ENCODE data around the gene MARK4. TPM values are rescaled to one million over a fixed set of nuclear protein-coding genes. Genes with fewer than 3 reads are reported as not detected.

MARK4 gene
- total RNA-seq, 3 donors from 2014 or later: 11.0 to 20.0 (median 19.2) TPM

- DNase-seq (ENCODE audit: low spot score in 2 of 2): no peak
- H3K27ac ChIP-seq: no peak overlapping the region
- peaks cover 6% of the 10 kb centered on the region for H3K36me3 ChIP-seq
- H3K4me3 ChIP-seq: no peak overlapping the region
- H3K27me3 ChIP-seq: no peaks in the 10 kb centered on the region
- TF ChIP-seq POLR2AphosphoS5 (IDR thresholded peaks at IDR 0.05) (no peak), CTCF (IDR thresholded peaks at IDR 0.05) (no peak), POLR2A (IDR thresholded peaks at IDR 0.05) (no peak)
- peaks cover 0 to 9% of the 10 kb centered on the region in 2 donors for H3K9me3 ChIP-seq
- intact Hi-C loops (cut with DNase I; ENCODE audit: low total_unique reads): no loop called here
- no peaks in the 10 kb centered on the region for H3K4me1 ChIP-seq
Observed at GRCh38 chr19:45291834-45292233, 40.8 kb downstream of the MARK4 start.

- intact Hi-C loops (cut with DNase I; ENCODE audit: low total_unique reads): no loop called here
- TF ChIP-seq POLR2A (IDR thresholded peaks at IDR 0.05): no peak
- Histone ChIP-seq H3K4me3 (no peak overlapping the region), H3K9me3 (peaks cover 0 to 9% of the 10 kb centered on the region in 2 donors), H3K4me1 (no peaks in the 10 kb centered on the region), H3K36me3 (no peaks in the 10 kb centered on the region), H3K27ac (peak overlapping the region; percentile 77 to 81), H3K27me3 (no peaks in the 10 kb centered on the region)
- no peak for DNase-seq (ENCODE audit: low spot score in 2 of 2)
Observed at GRCh38 chr19:45293682-45294081, 42.6 kb downstream of the MARK4 start.

GRCh38 chr19:45294291-45295029 lies 43.4 kb downstream of the MARK4 start:
- peak overlapping the region; percentile 77 to 81 for H3K27ac ChIP-seq

GRCh38 chr19:45295873-45296272 lies 44.8 kb downstream of the MARK4 start:
- H3K27ac ChIP-seq: no peak overlapping the region
- no peak for DNase-seq (ENCODE audit: low spot score in 2 of 2)
- H3K9me3 ChIP-seq: peaks cover 0 to 9% of the 10 kb centered on the region in 2 donors
- H3K36me3 ChIP-seq: peaks cover 4% of the 10 kb centered on the region
- TF ChIP-seq CTCF (IDR thresholded peaks at IDR 0.05) (no peak), POLR2A (IDR thresholded peaks at IDR 0.05) (no peak), POLR2AphosphoS5 (IDR thresholded peaks at IDR 0.05) (no peak)
- intact Hi-C loops (cut with DNase I; ENCODE audit: low total_unique reads): no loop called here
- no peaks in the 10 kb centered on the region for H3K4me1 ChIP-seq
- H3K4me3 ChIP-seq: no peak overlapping the region
- no peaks in the 10 kb centered on the region for H3K27me3 ChIP-seq

More at GRCh38 chr19:45294291-45295029, 43.4 kb downstream of the MARK4 start:
- TF ChIP-seq POLR2AphosphoS5 (IDR thresholded peaks at IDR 0.05) (no peak), POLR2A (IDR thresholded peaks at IDR 0.05) (no peak), CTCF (IDR thresholded peaks at IDR 0.05) (no peak)
- no peaks in the 10 kb centered on the region for H3K27me3 ChIP-seq
- peaks cover 4% of the 10 kb centered on the region for H3K36me3 ChIP-seq
- H3K9me3 ChIP-seq: peaks cover 0 to 9% of the 10 kb centered on the region in 2 donors
- peak in 1 of 2 donors; percentile 67 for DNase-seq (ENCODE audit: low spot score in 2 of 2)
- H3K4me1 ChIP-seq: no peaks in the 10 kb centered on the region
- intact Hi-C loops (cut with DNase I; ENCODE audit: low total_unique reads): no loop called here
- peak overlapping the region in 1 of 3 donors; percentile 17 for H3K4me3 ChIP-seq

GRCh38 chr19:45296355-45296754 lies 45.3 kb downstream of the MARK4 start:
- Histone ChIP-seq H3K36me3 (peaks cover 4% of the 10 kb centered on the region), H3K9me3 (peaks cover 0 to 9% of the 10 kb centered on the region in 2 donors), H3K4me3 (no peak overlapping the region), H3K27me3 (no peaks in the 10 kb centered on the region), H3K4me1 (no peaks in the 10 kb centered on the region), H3K27ac (no peak overlapping the region)
- DNase-seq (ENCODE audit: low spot score in 2 of 2): no peak
- intact Hi-C loops (cut with DNase I; ENCODE audit: low total_unique reads): no loop called here
- no peak for TF ChIP-seq POLR2A (IDR thresholded peaks at IDR 0.05)

GRCh38 chr19:45297674-45298073 lies 46.6 kb downstream of the MARK4 start:
- TF ChIP-seq CTCF (IDR thresholded peaks at IDR 0.05): no peak
- TF ChIP-seq POLR2AphosphoS5 (IDR thresholded peaks at IDR 0.05): no peak
- no peak for TF ChIP-seq POLR2A (IDR thresholded peaks at IDR 0.05)
- H3K27ac ChIP-seq: no peak overlapping the region
- no peaks in the 10 kb centered on the region for H3K4me1 ChIP-seq
- no peak for DNase-seq (ENCODE audit: low spot score in 2 of 2)
- H3K4me3 ChIP-seq: no peak overlapping the region
- peaks cover 0 to 9% of the 10 kb centered on the region in 2 donors for H3K9me3 ChIP-seq
- no peaks in the 10 kb centered on the region for H3K27me3 ChIP-seq
- intact Hi-C loops (cut with DNase I; ENCODE audit: low total_unique reads): no loop called here
- peaks cover 4% of the 10 kb centered on the region for H3K36me3 ChIP-seq
